GM19240 (cell line): Measurements from ENCODE around the gene SIKE1.
"Not testable (repeated sequence)": the region's sequence is repeated elsewhere in the genome, so short reads cannot be mapped to it uniquely, and the experiment has no call there.

Source experiments
- DNase-seq: peaks from one replicate; pipeline ENCODE4 v3.0.0; 2011; ENCODE audit warnings: low spot score; ENCODE audit not compliant: insufficient read length

SIKE1 gene

DNA sequence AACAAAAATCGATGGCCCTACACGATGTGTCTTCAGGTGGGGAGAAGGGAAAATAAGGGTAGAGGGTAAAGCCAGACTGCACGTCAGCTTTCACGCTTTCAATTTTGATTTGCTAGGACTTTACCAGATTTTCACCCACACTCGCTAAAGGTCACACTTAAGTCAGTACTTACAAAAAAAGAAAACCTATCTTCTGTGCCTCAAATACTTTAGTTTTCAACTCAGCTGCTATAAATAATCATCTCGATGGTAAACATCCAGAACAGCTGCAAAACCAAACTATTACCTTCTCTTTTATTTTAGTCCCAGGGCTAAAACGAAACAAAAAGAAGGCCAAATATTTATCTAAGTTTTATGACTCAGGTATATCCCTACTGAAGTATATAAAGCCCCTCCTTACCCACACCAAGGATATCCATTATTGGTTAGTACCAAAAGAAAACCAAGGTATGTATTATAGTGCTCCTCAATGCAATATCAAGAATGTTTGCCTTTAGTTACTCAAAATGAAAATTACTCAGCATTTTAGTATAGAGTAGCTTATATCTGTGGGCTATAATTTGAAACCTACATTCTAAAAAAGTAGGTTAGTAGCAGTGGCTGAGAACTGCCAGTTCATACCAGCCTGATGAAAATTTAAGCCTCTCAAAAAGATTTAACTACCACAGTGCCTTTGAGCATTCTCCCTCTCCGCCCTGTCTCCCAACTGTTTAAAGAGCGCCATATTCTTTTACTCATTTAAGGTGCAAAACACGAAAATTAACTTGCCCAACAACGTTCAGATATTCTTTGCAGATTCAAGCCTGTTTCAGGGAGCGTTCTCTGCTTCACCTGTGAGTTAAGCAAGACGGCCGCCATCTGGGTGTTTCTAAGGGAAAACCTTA, 24.2 kb downstream of the SIKE1 start:
- no peak for DNase-seq

DNA sequence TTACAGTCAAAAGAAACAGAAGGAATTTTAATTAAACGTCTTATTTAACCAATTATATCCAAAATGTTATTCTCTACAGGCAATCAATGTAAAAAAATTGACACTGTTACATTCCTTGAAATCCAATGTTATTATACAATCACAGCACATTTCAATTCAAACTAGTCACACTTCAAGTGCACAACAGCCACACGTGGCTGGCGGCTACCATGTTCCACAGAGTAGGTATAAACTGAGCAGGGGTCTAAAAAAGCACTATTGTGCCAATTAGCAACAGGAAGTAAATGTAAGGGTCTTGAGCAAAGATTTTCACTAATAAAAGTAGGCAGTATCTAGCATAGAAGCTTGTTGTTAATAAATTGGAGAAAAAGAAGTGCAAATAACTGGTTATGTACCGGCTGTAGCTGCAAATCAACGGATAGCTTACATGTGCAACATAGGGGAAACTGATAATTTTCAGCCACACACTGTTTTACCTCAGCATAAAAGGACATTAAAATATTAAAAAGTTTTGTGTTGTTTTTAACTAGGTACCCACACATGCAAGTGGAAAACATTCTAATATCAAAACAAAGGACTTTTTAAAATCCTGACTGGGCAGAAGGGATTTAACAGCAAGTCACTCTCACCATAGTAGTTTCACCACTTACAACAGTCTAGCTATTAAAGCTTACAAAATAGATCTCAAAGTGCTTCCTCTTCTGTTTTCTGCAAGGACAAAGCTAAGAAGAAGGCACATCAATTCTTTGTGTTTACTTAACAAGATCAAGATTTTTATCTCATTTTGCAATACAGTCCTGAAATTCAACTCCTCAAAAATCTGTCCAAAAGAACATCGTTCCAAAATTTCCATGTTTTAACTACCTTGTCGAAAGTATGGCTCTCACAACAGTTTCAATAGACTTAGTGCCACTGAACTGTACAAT, 25.2 kb downstream of the SIKE1 start:
- no peak for DNase-seq

DNA sequence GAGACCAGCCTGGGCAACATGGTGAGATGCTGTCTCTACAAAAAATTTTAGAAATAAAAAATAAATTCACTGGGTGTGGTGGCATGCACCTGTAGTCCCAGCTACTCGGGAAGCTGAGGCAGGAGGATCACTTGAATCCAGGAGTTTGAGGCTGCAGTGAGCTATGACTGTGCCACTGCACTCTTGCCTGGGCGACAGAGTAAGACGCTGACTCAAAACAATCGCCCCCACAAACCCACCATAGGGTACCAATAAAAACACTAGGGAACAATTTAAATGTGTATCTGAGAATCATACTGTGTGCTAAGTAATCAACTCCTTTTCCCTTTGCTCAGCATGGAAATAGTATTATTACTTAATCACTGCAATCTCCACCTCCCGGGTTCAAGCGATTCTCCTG, 26.8 kb downstream of the SIKE1 start:
- DNase-seq = not testable (repeated sequence)

DNA sequence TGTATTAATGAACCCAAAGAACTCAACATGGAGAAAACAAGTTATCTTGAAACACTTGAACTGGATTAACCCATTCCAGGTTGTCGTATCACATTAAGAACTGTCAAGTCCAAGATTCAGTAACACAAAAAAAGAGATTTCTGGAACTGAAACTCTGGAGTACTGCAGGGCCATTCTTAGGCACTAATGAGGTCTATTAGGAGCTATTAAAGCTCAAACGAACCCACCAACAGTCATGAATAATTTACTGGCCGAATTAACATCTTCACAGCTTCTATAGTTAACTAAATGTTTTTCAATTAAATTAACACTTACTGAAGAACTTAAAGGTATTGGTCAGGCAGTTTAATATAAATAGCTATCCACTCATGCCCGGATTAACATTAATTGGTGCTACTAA, 27.3 kb downstream of the SIKE1 start:
- DNase-seq = no peak

DNA sequence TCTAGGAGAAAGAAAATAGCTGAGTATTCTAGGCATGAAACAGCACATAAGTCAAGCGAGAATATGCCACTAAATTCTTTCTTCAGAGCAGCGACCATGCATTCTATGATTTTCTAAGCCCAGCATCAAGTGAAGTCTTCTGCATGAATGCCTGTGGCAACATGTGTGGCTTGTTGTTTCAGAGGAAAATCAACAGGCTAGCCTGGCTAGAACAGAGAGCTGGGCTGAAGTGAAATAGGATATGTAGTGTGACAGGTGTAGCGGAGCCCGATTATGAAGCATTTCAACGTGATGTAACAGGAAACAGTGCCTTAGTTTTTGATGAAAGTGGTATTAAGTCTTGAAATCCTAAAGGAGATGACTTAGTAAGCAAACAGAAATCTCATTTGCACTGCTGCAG, 29.7 kb downstream of the SIKE1 start:
- no peak for DNase-seq

DNA sequence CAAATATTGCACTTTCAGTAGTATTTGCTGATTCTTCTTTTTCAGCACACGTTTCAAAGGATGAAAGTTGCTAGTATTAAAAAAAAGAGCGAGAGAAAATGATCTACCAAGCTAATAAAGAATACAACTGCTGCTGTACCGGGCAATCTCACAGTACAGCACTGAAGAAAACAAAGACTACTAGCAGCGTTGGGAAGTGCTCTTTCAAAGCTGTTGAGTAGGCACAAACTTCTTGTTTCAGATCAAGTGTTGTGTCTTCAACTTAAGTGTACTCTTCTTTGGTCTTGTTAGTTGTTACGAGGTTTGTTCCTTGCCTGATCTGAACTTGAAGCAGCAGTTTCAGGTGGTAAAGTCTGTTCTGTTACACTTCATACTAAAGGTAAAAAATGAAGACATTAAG, 30.6 kb downstream of the SIKE1 start:
- no peak for DNase-seq

DNA sequence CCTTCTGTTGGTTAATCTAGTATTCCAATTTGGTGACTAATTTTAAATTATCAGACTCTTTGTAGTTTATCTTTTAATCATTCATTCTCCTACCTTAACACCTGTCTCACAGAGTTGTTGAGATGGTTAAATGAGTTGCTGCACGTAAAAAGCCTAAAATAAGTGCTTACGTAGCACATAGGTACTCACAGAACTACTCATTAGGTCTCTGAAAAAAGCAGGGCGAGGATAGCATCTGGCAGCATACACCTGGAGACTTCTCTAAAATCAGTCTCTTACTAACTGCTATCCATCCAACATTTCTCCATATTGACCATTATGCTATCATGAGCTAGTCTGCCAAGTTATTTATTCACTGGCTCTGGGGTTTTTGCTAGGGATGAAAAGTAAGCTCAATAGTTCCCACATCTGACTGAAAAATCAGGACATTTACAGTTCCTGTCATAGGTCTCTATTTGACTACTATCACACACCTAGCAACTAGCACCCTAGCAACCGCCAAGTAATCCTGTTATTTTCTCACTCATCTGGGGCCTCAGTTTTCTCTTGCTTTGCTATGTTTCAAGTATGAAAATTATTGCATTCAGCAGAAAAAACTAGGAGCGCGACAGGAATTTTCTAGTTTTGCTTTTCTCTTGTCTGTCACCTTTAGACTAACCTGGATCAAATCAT, 33.9 kb downstream of the SIKE1 start:
- DNase-seq = no peak

DNA sequence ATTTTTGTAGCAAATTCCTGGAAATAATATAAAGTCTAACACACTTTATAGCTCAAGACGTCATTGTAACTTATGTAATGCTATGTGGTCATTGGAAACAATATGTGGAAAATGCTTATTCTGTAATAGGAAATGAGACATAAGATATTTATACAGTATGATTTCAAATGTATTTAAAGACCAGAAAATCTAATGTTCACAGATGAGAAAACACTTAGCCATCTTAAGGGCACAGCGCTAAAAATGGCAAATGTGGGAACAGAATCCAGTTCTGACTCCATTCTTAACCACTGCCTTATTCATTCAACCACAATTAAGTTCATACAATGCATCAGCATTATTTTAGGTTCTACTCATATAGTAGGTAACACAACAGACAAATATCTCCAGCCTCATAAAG, 35.2 kb downstream of the SIKE1 start:
- DNase-seq = no peak

DNA sequence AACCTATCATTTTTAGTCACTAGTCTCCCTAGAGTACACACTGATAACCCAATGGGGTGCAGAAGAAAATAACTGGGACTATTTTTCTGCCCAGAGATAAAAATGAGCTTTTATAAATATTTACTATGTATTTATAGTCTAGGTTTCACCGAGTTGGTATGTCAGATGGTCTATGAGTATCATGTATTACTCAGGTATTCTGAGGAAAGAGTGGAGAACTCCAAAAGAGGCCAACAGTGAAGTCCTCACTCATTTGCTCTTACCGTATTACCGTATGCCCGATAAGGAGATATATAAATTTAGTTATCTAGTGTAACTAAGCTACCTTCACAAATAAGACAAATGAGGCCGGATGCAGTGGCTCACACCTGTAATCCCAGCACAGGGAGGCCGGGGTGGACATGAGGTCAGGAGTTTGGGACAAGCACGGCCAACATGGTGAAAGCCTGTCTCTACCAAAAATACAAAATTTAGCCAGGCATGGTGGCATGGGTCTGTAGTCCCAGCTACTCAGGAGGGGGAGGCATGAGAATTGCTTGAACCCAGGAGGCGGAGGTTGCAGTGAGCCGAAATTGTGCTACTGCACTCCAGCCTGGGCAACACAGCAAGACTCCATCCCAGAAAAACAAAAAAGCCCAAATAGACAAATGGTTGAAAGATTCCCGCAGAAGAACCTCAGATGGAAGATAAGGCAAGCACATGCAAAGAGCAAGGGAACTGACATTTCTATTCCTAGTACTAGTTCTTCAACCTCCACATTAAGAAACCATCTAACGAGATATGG, 38.3 kb downstream of the SIKE1 start:
- DNase-seq = no peak

DNA sequence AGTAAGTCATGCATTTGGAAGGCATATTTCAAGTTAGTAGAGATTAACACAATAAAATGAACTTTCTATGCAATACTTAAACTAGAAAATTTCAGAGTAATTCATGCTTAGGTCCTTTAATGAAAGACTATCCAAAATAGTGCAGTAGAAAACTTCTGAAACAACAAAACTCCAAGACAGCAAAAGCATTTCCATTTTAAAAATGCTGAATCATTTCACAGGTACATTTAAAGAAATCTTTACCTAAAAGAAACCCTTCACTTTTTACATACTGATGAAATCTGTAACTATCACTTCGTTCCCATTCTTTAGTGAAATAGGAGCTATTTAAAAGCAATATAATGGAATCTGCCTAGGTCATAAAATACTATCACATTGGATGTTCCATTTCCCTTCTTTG, 40.2 kb downstream of the SIKE1 start:
- no peak for DNase-seq

DNA sequence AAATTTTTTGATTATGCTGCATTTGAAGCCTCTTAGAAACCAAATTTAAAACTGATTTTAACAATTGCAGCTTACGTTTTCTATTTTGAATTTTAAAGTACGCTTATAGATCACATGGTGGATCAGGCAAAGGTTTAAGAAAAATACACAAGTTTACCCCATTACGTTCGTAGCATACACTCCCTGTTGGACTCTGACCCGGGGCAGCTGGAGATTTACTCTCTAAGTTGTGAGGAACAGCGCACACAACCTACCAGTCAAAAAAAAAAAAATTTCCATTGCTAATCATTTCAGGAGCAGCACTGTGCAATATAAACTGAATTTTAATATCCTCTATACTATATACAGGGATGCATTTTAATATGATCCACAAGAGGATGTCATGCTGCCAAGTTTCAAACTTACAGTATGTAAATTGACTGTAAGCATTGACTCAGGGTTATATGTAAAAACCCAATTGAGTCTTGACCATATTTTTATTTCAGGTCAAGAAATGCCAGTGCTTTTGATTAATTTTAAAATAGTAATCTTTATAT, 43.1 kb downstream of the SIKE1 start:
- no peak for DNase-seq

DNA sequence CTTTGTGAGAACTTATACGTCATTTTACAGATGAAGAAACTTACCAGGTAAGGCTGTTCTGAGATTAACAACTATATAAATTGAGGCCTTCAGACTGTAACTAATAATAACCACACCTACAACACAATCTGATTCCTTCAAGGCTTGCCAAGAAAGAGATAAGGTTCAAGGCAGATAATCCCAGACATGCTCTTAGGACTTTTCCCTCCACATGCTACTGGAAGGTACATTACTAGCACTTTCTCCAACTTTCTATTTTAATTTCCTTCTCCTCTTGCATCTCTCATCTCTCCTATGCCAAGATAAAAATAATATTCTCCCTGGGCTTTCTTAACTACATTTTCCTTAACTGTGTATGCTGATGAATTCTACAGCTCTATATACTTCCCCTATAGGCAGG, 45.0 kb downstream of the SIKE1 start:
- no peak for DNase-seq

DNA sequence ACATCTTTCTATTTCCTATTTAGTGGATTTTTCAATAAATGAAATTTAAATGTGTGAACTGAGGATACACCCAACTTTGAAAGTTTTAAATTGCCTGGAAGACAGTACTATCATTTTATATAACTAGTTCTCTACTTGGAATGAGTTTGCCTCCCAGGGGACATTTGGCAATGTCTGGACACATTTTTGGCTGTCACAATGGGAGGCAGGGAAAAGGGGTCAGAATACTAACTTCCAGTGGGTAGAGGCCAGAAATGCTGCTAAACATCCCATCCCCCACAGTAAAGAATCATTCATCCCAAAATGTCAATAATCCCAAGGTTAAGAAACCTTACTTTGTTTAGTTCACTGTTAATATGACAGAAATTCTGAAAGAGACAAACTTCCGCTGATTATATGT, 50.7 kb downstream of the SIKE1 start:
- DNase-seq = no peak

DNA sequence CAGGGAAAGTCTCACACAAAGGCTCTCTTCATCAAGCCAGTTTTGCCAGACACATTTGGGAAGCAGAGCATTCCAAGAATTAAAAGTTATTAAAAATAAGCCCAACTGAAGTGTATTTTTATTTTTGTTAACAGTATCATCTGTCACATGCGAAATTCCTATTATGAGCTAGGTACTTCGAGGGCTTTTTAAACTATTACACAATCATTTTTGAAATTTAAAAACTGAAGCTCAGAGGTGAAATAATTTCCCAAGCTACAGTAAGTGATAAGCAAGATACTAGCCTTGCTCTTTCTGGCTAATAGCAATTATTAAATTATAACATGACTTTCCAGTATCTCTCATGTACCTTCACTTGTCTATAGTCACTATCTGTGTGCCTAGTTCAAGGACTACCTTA, 51.9 kb downstream of the SIKE1 start:
- DNase-seq = no peak

DNA sequence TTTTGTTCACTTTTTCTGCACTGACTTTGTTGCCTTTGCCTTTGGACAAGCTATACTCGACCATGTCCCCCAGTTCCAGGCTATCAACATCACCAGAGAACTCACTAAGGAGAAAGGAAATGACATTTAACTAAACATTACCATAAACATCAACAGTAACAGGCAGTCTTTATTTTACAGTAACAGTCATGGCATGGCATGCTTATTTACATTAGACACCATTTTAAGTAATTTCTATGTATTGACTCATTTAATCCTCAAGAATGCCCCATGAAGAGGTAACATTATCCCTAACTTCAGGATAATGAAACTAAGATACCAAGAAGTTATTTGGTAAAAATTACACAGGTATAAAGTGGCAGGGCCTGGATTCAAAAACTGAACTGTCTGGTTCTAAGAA, 55.3 kb downstream of the SIKE1 start:
- DNase-seq = no peak

DNA sequence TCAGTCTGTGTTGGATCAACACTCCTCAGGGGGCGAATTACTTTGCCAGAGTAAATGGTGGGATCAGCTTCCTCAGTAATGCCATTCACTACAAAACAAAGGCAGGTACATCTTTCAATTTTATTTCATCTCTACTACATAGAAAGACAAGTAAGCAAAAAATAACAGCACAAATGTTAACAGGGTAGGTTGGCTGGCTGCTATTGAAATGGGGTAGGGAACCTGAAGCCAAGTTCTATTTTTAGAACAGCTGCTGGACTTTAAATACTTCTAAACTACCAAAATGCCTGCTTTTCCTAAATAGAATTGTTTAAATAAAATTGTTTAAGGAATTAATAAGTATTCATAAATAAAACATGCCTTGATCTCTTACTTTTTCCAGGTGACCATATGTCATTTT, 56.6 kb downstream of the SIKE1 start:
- no peak for DNase-seq

DNA sequence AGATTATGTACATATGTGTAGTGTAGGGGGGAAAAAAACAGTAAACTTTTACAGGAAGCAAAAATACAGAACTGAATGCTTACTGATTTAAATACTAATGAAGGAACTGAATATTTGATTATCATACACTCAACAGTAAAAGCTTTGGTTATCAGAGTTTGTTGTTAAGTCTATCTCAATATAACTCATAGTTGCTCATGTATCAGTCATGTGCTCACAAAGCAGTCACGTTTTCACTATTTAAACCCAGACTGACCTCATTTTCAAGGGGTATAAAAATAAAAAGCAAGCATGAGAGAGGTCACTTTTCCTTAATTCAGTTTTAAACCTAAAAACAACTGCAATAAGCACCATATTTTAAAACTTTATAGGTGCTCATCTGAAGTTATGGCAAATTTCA, 57.0 kb downstream of the SIKE1 start:
- no peak for DNase-seq

DNA sequence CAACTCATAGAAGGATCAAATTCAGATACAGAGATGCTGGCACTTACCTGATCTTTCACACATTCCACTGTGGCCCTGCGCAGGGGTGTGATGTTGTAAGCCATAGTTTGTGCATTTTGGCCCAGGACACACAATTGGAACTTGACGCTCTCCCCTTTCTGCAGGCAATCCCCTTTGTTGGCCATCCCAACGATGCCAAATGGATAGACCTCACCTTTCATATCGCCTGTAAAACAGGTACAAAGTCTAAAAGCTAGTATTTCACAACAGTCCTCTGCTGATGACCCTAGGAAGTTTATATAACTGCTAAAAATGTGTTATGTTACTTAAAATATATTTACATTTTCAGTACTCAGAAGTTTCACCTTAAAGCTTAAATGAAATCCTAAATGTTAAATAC, 60.0 kb downstream of the SIKE1 start:
- DNase-seq = no peak
